Measurements from ENCODE around the gene SIK2. TPM values are rescaled to one million over a fixed set of nuclear protein-coding genes. Genes with fewer than 3 reads are reported as not detected.
"Not testable (repeated sequence)": the region's sequence is repeated elsewhere in the genome, so short reads cannot be mapped to it uniquely, and the experiment has no call there.

Gene SIK2
- total RNA-seq, 1 experiment from 2014 or later = 13.0 TPM

DNA sequence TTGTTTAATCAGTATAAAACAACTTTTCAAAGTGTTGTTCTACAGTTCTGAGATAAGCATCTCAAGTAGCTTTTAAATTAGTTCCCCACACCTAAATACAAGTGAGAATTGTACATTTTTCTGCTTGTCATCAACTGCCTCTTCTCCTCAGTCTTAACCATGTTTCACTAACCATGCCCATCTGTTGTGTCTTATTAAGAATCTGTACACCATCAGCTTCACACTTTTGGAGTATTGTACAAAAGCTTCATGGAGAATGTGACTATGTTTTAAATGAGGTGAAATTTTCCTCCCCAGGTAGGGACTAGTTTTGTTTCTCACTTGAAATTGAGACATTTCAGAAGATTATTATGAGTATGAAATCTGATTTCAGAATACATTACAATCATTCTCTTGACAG is 52.4 kb downstream of the SIK2 start (continued):
- TF ChIP-seq, protein P1, sequence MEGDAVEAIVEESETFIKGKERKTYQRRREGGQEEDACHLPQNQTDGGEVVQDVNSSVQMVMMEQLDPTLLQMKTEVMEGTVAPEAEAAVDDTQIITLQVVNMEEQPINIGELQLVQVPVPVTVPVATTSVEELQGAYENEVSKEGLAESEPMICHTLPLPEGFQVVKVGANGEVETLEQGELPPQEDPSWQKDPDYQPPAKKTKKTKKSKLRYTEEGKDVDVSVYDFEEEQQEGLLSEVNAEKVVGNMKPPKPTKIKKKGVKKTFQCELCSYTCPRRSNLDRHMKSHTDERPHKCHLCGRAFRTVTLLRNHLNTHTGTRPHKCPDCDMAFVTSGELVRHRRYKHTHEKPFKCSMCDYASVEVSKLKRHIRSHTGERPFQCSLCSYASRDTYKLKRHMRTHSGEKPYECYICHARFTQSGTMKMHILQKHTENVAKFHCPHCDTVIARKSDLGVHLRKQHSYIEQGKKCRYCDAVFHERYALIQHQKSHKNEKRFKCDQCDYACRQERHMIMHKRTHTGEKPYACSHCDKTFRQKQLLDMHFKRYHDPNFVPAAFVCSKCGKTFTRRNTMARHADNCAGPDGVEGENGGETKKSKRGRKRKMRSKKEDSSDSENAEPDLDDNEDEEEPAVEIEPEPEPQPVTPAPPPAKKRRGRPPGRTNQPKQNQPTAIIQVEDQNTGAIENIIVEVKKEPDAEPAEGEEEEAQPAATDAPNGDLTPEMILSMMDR (IDR thresholded peaks at IDR 0.05 in 2 of 3, conservative IDR thresholded peaks at IDR 0.05 in 1 of 3; ENCODE audit: borderline replicate concordance in 1 of 3, insufficient read depth in 1 of 3, low read depth in 2 of 3, low read length in 2 of 3) = no peak
- TF ChIP-seq SRF (IDR thresholded peaks at IDR 0.05; ENCODE audit: low read depth) = no peak

DNA sequence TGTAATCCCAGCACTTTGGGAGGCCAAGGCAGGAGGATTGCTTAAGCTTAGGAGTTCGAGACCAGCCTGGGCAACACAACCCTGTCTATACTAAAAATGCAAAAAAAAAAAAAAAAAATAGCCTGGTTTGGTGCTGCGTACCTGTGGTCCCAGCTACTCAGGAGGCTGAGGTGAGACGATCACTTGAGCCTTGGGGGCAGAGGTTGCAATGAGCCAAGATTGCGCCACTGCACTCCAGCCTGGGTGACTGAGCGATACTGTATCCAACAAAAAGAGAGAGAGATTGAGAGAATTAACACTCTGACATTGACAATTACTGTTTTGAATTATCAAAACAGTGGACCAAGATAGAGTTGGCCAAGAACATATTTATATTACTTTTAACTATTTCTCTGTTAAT is 53.7 kb downstream of the SIK2 start:
- CTCF ChIA-PET = no interaction called here
- RAD21 ChIA-PET (ENCODE audit: low non-redundant PET in 1 of 2, low total read pairs in 2 of 2, uncharacterized antibody in 2 of 2, unreplicated experiment in 2 of 2) = no interaction called here
- H4K20me1 ChIP-seq (ENCODE audit: insufficient read depth) = no peaks in the 10 kb centered on the region; the same call in 1 of the 2 replicates
- H3K4me2 ChIP-seq (ENCODE audit: low read length) = no peak overlapping the region
- peaks cover 8 to 14% of the 10 kb centered on the region in 2 experiments for H3K4me1 ChIP-seq (ENCODE audit: control insufficient read depth in 1 of 2, insufficient read depth in 2 of 2, low read length in 2 of 2)
- H3K9me3 ChIP-seq (ENCODE audit: control insufficient read depth in 1 of 2, insufficient read depth in 1 of 2, low read depth in 1 of 2, low read length in 2 of 2) = no peaks in the 10 kb centered on the region
- POLR2A ChIA-PET = no interaction called here
- no peak overlapping the region for H2AFZ ChIP-seq (ENCODE audit: low read depth, low read length, poor library complexity, severe bottlenecking)
- H3K27me3 ChIP-seq (ENCODE audit: insufficient read depth, low read length) = no peaks in the 10 kb centered on the region
- no peak overlapping the region for H3K27ac ChIP-seq (ENCODE audit: low read depth, low read length)
- no peaks in the 10 kb centered on the region for H3K9me2 ChIP-seq (ENCODE audit: insufficient read depth)
- no peaks in the 10 kb centered on the region for H3K79me2 ChIP-seq (ENCODE audit: insufficient read depth, low read length)
- no peak overlapping the region for H3K4me3 ChIP-seq (replicated peaks in 1 of 2; ENCODE audit: low read depth in 1 of 2, low read length in 2 of 2)
- no peak for ATAC-seq
- no peak overlapping the region for H3K9ac ChIP-seq (ENCODE audit: low read length)
- BruUV-seq (replicated peaks) = no TSS peak
- no peaks in the 10 kb centered on the region for H3K36me3 ChIP-seq (ENCODE audit: control insufficient read depth in 1 of 2, insufficient read depth in 2 of 2, low read length in 2 of 2)
- no peak for DNase-seq (ENCODE audit: low read depth, low spot score)
- TF ChIP-seq, protein P2, sequence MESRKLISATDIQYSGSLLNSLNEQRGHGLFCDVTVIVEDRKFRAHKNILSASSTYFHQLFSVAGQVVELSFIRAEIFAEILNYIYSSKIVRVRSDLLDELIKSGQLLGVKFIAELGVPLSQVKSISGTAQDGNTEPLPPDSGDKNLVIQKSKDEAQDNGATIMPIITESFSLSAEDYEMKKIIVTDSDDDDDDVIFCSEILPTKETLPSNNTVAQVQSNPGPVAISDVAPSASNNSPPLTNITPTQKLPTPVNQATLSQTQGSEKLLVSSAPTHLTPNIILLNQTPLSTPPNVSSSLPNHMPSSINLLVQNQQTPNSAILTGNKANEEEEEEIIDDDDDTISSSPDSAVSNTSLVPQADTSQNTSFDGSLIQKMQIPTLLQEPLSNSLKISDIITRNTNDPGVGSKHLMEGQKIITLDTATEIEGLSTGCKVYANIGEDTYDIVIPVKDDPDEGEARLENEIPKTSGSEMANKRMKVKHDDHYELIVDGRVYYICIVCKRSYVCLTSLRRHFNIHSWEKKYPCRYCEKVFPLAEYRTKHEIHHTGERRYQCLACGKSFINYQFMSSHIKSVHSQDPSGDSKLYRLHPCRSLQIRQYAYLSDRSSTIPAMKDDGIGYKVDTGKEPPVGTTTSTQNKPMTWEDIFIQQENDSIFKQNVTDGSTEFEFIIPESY (IDR thresholded peaks at IDR 0.05; ENCODE audit: extremely low read depth, insufficient replicate concordance, low read length) = no peak
- intact Hi-C loops (cut with micrococcal nuclease) = no loop called here

DNA sequence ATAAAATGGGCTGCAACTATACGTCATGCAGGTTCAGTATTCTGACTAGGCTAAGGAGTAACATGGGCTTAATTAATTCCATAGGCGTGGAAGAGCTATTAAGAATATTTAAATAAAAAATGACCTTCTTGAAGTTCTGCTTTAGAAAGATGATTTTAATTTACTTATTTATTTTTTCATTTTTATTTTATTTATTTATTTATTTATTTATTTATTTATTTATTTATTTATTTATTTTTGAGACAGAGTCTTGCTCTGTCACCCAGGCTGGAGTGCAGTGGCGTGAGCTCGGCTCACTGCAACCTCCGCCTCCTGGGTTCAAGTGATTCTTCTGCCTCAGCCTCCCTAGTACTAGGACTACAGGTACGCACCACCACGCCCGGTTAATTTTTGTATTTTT is 55.7 kb downstream of the SIK2 start:
- H3K9me2 ChIP-seq (ENCODE audit: insufficient read depth); H4K20me1 ChIP-seq (ENCODE audit: insufficient read depth); ATAC-seq; H2AFZ ChIP-seq (ENCODE audit: low read depth, low read length, poor library complexity, severe bottlenecking); H3K27me3 ChIP-seq (ENCODE audit: insufficient read depth, low read length); CTCF ChIA-PET; BruUV-seq (replicated peaks); POLR2A ChIA-PET; H3K79me2 ChIP-seq (ENCODE audit: insufficient read depth, low read length); intact Hi-C loops (cut with micrococcal nuclease); H3K36me3 ChIP-seq (ENCODE audit: control insufficient read depth in 1 of 2, insufficient read depth in 2 of 2, low read length in 2 of 2); DNase-seq (ENCODE audit: low read depth, low spot score); H3K4me2 ChIP-seq (ENCODE audit: low read length); H3K4me3 ChIP-seq (replicated peaks in 1 of 2; ENCODE audit: low read depth in 1 of 2, low read length in 2 of 2); H3K4me1 ChIP-seq (ENCODE audit: control insufficient read depth in 1 of 2, insufficient read depth in 2 of 2, low read length in 2 of 2); H3K9ac ChIP-seq (ENCODE audit: low read length); H3K9me3 ChIP-seq (ENCODE audit: control insufficient read depth in 1 of 2, insufficient read depth in 1 of 2, low read depth in 1 of 2, low read length in 2 of 2); H3K27ac ChIP-seq (ENCODE audit: low read depth, low read length); RAD21 ChIA-PET (ENCODE audit: low non-redundant PET in 1 of 2, low total read pairs in 2 of 2, uncharacterized antibody in 2 of 2, unreplicated experiment in 2 of 2): not testable (repeated sequence)

DNA sequence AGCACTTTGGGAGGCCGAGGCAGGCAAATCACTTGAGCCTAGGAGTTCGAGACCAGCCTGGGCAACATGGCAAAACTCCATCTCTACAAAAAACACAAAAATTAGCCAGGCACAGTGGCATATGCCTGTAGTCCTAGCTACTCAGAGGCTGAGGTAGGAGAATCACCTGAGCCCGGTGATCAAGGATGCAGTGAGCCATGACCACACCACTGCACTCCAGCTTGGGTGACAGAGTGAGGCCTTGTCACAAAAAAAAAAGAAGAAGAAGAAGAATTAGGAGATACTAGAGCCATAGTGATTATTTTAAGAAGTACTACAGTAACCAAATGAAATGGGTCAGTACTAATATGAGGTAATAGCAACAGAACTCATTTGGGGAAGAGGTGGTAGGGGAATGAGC is 56.2 kb downstream of the SIK2 start:
- RAD21 ChIA-PET (ENCODE audit: low non-redundant PET in 1 of 2, low total read pairs in 2 of 2, uncharacterized antibody in 2 of 2, unreplicated experiment in 2 of 2); H3K9me3 ChIP-seq (ENCODE audit: control insufficient read depth in 1 of 2, insufficient read depth in 1 of 2, low read depth in 1 of 2, low read length in 2 of 2); H3K4me2 ChIP-seq (ENCODE audit: low read length); POLR2A ChIA-PET; H3K36me3 ChIP-seq (ENCODE audit: control insufficient read depth in 1 of 2, insufficient read depth in 2 of 2, low read length in 2 of 2); H3K9me2 ChIP-seq (ENCODE audit: insufficient read depth); H3K27ac ChIP-seq (ENCODE audit: low read depth, low read length); H3K79me2 ChIP-seq (ENCODE audit: insufficient read depth, low read length); H3K9ac ChIP-seq (ENCODE audit: low read length); H3K4me1 ChIP-seq (ENCODE audit: control insufficient read depth in 1 of 2, insufficient read depth in 2 of 2, low read length in 2 of 2); DNase-seq (ENCODE audit: low read depth, low spot score); H3K4me3 ChIP-seq (replicated peaks in 1 of 2; ENCODE audit: low read depth in 1 of 2, low read length in 2 of 2); H3K27me3 ChIP-seq (ENCODE audit: insufficient read depth, low read length); ATAC-seq; BruUV-seq (replicated peaks); H2AFZ ChIP-seq (ENCODE audit: low read depth, low read length, poor library complexity, severe bottlenecking); intact Hi-C loops (cut with micrococcal nuclease); H4K20me1 ChIP-seq (ENCODE audit: insufficient read depth); CTCF ChIA-PET: not testable (repeated sequence)

Measured in HCT116 (cell line).